HepG2 (cell line): ENCODE results near the gene ZNF385B. TPM values are rescaled to one million over a fixed set of nuclear protein-coding genes. Genes with fewer than 3 reads are reported as not detected.

ENCODE experiments used
- ARNT2 ChIP-seq: sonication (generic); formaldehyde crosslinking; IDR thresholded peaks from 2 replicates; pipeline ENCODE4 v1.8.0; 2022; ENCODE audit warnings: mild to moderate bottlenecking, low read depth, missing genetic modification reagents, moderate library complexity
- ARNTL ChIP-seq: sonication (generic); formaldehyde crosslinking; IDR thresholded peaks from 2 replicates; pipeline ENCODE4 v1.4.0; 2020; ENCODE audit warnings: mild to moderate bottlenecking, missing genetic modification reagents
- ATF7-NPFF ChIP-seq: sonication (generic); formaldehyde crosslinking; IDR thresholded peaks from 2 replicates; pipeline ENCODE4 v1.8.1; 2023; ENCODE audit warnings: mild to moderate bottlenecking, low read depth, missing genetic modification reagents, moderate library complexity
- DPF2 ChIP-seq: sonication (generic); formaldehyde crosslinking; IDR thresholded peaks from 2 replicates; pipeline ENCODE4 v1.4.0; 2020; ENCODE audit warnings: mild to moderate bottlenecking, low read depth, missing genetic modification reagents, borderline replicate concordance
- FOSL2 ChIP-seq: sonication (generic); formaldehyde crosslinking; IDR thresholded peaks from 2 replicates; pipeline ENCODE4 v1.4.0; 2020; ENCODE audit warnings: missing genetic modification reagents
- GTF3A ChIP-seq: sonication (generic); formaldehyde crosslinking; conservative IDR thresholded peaks from 2 replicates; pipeline ENCODE4 v1.4.0; 2020; ENCODE audit warnings: mild to moderate bottlenecking, missing genetic modification reagents
- KDM1A ChIP-seq: IDR thresholded peaks from 2 replicates; pipeline ENCODE4 v1.6.1; 2016; ENCODE audit warnings: missing compliant biosample characterization
- KLF12 ChIP-seq: sonication (generic); formaldehyde crosslinking; IDR thresholded peaks from 2 replicates; pipeline ENCODE4 v1.4.0; 2020; ENCODE audit warnings: missing genetic modification reagents, borderline replicate concordance
- KMT2A ChIP-seq: sonication (generic); formaldehyde crosslinking; IDR thresholded peaks from 2 replicates; pipeline ENCODE4 v1.4.0; 2020; ENCODE audit warnings: missing genetic modification reagents
- SAP130 ChIP-seq: IDR thresholded peaks from 2 replicates; pipeline ENCODE4 v1.6.1; 2016; ENCODE audit warnings: low read depth
- TFAP4 ChIP-seq: sonication (generic); IDR thresholded peaks from 2 replicates; pipeline ENCODE4 v1.6.1; 2016; ENCODE audit warnings: low read depth, borderline replicate concordance
- TGIF2 ChIP-seq: IDR thresholded peaks from 2 replicates; pipeline ENCODE4 v1.6.1; 2016; ENCODE audit warnings: control low read depth, missing compliant biosample characterization
- THYN1 ChIP-seq: sonication (generic); formaldehyde crosslinking; IDR thresholded peaks from 2 replicates; pipeline ENCODE4 v1.8.1; 2023; ENCODE audit warnings: low read depth, mild to moderate bottlenecking, moderate library complexity, missing genetic modification reagents, borderline replicate concordance
- TOE1 ChIP-seq: sonication (generic); formaldehyde crosslinking; IDR thresholded peaks from 2 replicates; pipeline ENCODE4 v1.4.0; 2020; ENCODE audit warnings: mild to moderate bottlenecking, missing genetic modification reagents
- ZMYM3 ChIP-seq: sonication (generic); formaldehyde crosslinking; IDR thresholded peaks from 2 replicates; pipeline ENCODE4 v1.5.1; 2020; ENCODE audit warnings: mild to moderate bottlenecking, missing genetic modification reagents
- ZNF564 ChIP-seq: sonication (generic); formaldehyde crosslinking; IDR thresholded peaks from 2 replicates; pipeline ENCODE4 v1.8.1; 2023; ENCODE audit warnings: mild to moderate bottlenecking, missing genetic modification reagents
- ZNF780A ChIP-seq: sonication (generic); formaldehyde crosslinking; IDR thresholded peaks from 2 replicates; pipeline ENCODE4 v1.8.0; 2022; ENCODE audit warnings: mild to moderate bottlenecking, missing genetic modification reagents, moderate library complexity
- polyA plus RNA-seq, 8 experiments: library from polyadenylated mRNA; depleted of rRNA in 3 of 8; stranded (reverse) in 7 of 8; unstranded in 1 of 8; fragments of >200 nt; fragmentation: Illumina TruSeq in 4 of 8; extraction: Trizol in 4 of 8; gene quantifications; 2 replicates each; pipeline versions ENCODE4 v1.2.1 to v1.2.3, GENCODE V29; 2011 to 2016; ENCODE audit warnings: low read depth in 4 of 8, missing spikeins in 1 of 8, mixed read lengths in 1 of 8; ENCODE audit not compliant: insufficient read depth in 1 of 8
- total RNA-seq, 5 experiments: library from RNA; depleted of rRNA; stranded (reverse); fragments of >200 nt; fragmentation: Illumina TruSeq; extraction: Trizol; gene quantifications; 2 replicates each; pipeline ENCODE4 v1.2.3, GENCODE V29; 2016; ENCODE audit warnings: low read depth in 1 of 5
- TF ChIP-seq, protein P1 (sequence below): sonication (generic); formaldehyde crosslinking; conservative IDR thresholded peaks from 2 replicates; pipeline ENCODE4 v1.4.0; 2020; ENCODE audit warnings: missing genetic modification reagents
- TF ChIP-seq, protein P2 (sequence below): sonication (generic); formaldehyde crosslinking; IDR thresholded peaks from 2 replicates; pipeline ENCODE4 v1.8.0; 2022; ENCODE audit warnings: missing genetic modification reagents, mild to moderate bottlenecking, moderate library complexity, borderline replicate concordance
- TF ChIP-seq, protein P3 (sequence below): IDR thresholded peaks from 2 replicates; pipeline ENCODE4 v1.6.1; 2016; ENCODE audit warnings: low read depth
- TF ChIP-seq, protein P4 (sequence below): IDR thresholded peaks from 2 replicates; pipeline ENCODE4 v1.6.1; 2012; ENCODE audit warnings: inconsistent platforms
- TF ChIP-seq, protein P5 (sequence below): sonication (generic); formaldehyde crosslinking; IDR thresholded peaks from 2 replicates; pipeline ENCODE4 v1.8.0; 2022; ENCODE audit warnings: missing genetic modification reagents, low read depth, mild to moderate bottlenecking, borderline replicate concordance
- TF ChIP-seq, protein P6 (sequence below): IDR thresholded peaks from 2 replicates; pipeline ENCODE4 v1.6.1; 2016; ENCODE audit warnings: mild to moderate bottlenecking, missing biosample characterization, missing genetic modification reagents

ZNF385B gene
- total and polyA plus RNA-seq, 2 of the 13 experiments (the other 11 are each of a cell fraction or from before 2014, with no cell fraction given): 3.3 to 6.7 TPM

DNA sequence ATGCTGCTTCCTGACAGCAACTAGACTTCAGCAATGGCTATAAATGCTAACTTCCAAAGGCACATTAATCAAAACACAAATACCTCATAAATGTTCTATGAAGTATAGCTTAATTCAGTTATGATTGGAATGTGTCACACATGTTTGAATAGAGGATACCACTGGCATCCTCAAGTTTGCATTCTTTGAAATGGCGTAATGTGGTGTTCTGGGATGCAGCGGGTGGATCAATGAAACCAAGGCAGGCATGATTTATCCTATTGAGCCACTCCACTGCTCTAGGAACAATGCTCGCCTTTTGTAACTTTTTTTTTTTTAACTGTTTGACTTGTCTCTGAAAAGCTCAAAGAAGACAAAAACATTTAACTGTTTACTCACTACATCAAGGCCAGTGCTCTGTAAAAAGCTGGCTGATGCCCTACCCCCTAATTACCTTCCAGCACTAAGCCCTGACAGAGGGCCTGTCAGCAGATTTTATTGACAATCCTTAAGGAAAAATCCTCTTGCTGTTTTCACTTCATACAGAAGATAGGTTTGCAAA is 318.0 kb downstream of the ZNF385B start (continued):
- TF ChIP-seq ARNT2 (CRISPR knock-in tag) (peak; percentile 70; the same call in 1 of the 2 replicates), THYN1 (CRISPR knock-in tag) (no peak), ZNF564 (CRISPR knock-in tag) (0 out of 2 replicates have a peak, but pooled peaks have one; percentile 51), TOE1 (CRISPR knock-in tag) (peak; percentile 93; the same call in 1 of the 2 replicates), ZNF780A (CRISPR knock-in tag) (peak; percentile 59; the same call in 1 of the 2 replicates), ARNTL (peak; percentile 80), FOSL2 (CRISPR knock-in tag) (peak; percentile 94), DPF2 (CRISPR knock-in tag) (peak; percentile 99), ZMYM3 (CRISPR knock-in tag) (peak; percentile 56; the same call in 1 of the 2 replicates), TGIF2 (CRISPR knock-in tag) (peak; percentile 84; the same call in 1 of the 2 replicates), ATF7-NPFF (0 out of 2 replicates have a peak, but pooled peaks have one; percentile 31), TFAP4 (peak; percentile 82), SAP130 (CRISPR knock-in tag) (peak; percentile 92), KMT2A (peak; percentile 31; the same call in 1 of the 2 replicates), KLF12 (CRISPR knock-in tag) (0 out of 2 replicates have a peak, but pooled peaks have one; percentile 41), GTF3A (CRISPR knock-in tag) (no peak), KDM1A (peak; percentile 93)
- TF ChIP-seq, protein P1, sequence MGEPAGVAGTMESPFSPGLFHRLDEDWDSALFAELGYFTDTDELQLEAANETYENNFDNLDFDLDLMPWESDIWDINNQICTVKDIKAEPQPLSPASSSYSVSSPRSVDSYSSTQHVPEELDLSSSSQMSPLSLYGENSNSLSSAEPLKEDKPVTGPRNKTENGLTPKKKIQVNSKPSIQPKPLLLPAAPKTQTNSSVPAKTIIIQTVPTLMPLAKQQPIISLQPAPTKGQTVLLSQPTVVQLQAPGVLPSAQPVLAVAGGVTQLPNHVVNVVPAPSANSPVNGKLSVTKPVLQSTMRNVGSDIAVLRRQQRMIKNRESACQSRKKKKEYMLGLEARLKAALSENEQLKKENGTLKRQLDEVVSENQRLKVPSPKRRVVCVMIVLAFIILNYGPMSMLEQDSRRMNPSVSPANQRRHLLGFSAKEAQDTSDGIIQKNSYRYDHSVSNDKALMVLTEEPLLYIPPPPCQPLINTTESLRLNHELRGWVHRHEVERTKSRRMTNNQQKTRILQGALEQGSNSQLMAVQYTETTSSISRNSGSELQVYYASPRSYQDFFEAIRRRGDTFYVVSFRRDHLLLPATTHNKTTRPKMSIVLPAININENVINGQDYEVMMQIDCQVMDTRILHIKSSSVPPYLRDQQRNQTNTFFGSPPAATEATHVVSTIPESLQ (CRISPR knock-in tag): no peak
- TF ChIP-seq, protein P2, sequence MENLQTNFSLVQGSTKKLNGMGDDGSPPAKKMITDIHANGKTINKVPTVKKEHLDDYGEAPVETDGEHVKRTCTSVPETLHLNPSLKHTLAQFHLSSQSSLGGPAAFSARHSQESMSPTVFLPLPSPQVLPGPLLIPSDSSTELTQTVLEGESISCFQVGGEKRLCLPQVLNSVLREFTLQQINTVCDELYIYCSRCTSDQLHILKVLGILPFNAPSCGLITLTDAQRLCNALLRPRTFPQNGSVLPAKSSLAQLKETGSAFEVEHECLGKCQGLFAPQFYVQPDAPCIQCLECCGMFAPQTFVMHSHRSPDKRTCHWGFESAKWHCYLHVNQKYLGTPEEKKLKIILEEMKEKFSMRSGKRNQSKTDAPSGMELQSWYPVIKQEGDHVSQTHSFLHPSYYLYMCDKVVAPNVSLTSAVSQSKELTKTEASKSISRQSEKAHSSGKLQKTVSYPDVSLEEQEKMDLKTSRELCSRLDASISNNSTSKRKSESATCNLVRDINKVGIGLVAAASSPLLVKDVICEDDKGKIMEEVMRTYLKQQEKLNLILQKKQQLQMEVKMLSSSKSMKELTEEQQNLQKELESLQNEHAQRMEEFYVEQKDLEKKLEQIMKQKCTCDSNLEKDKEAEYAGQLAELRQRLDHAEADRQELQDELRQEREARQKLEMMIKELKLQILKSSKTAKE (CRISPR knock-in tag): peak; percentile 17; the same call in 1 of the 2 replicates
- TF ChIP-seq, protein P3, sequence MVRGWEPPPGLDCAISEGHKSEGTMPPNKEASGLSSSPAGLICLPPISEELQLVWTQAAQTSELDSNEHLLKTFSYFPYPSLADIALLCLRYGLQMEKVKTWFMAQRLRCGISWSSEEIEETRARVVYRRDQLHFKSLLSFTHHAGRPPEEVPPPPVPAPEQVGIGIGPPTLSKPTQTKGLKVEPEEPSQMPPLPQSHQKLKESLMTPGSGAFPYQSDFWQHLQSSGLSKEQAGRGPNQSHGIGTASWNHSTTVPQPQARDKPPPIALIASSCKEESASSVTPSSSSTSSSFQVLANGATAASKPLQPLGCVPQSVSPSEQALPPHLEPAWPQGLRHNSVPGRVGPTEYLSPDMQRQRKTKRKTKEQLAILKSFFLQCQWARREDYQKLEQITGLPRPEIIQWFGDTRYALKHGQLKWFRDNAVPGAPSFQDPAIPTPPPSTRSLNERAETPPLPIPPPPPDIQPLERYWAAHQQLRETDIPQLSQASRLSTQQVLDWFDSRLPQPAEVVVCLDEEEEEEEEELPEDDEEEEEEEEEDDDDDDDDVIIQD (CRISPR knock-in tag): peak; percentile 97
- TF ChIP-seq, protein P4, sequence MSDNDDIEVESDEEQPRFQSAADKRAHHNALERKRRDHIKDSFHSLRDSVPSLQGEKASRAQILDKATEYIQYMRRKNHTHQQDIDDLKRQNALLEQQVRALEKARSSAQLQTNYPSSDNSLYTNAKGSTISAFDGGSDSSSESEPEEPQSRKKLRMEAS: peak; percentile 70
- TF ChIP-seq, protein P5, sequence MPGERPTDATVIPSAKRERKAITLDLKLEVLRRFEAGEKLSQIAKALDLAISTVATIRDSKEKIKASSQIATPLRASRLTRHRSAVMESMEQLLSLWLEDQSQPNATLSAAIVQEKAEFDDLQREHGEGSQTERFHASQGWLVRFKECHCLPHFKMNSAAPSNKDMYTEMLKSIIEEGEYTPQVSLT: 0 out of 2 replicates have a peak, but pooled peaks have one; percentile 72
- TF ChIP-seq, protein P6, sequence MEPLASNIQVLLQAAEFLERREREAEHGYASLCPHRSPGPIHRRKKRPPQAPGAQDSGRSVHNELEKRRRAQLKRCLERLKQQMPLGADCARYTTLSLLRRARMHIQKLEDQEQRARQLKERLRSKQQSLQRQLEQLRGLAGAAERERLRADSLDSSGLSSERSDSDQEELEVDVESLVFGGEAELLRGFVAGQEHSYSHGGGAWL: no peak
